ENCODE data around the gene PHLPP1.
A peak's percentile ranks its signal among the peaks of the same experiment; 100 is the strongest.

The PHLPP1 gene

GRCh38 chr18:62975785-62976184 is 260.4 kb downstream of the PHLPP1 start:
- Histone ChIP-seq H3K9me3 (replicated peaks in 1 of 2; ENCODE audit: control insufficient read depth in 2 of 2, insufficient read depth in 1 of 2, low read depth in 1 of 2, low read length in 2 of 2) (no peaks in the 10 kb centered on the region), H4K91ac (ENCODE audit: low read depth, low read length, poor library complexity) (no peak overlapping the region), H3K27ac (replicated peaks; ENCODE audit: low read length) (no peak overlapping the region), H2BK5ac (ENCODE audit: low read length) (no peak overlapping the region), H3K14ac (ENCODE audit: low read length) (no peak overlapping the region), H2BK15ac (ENCODE audit: low read length) (no peak overlapping the region), H4K8ac (ENCODE audit: low read depth, low read length) (no peak overlapping the region), H2BK120ac (ENCODE audit: low read depth, low read length) (no peak overlapping the region), H3K27me3 (ENCODE audit: control insufficient read depth in 3 of 3, insufficient read depth in 3 of 3, low read depth in 1 of 3, low read length in 3 of 3) (no peaks in the 10 kb centered on the region), H2AK5ac (ENCODE audit: low read depth, low read length) (no peak overlapping the region), H3K4me2 (ENCODE audit: insufficient read depth, low read length, poor library complexity, severe bottlenecking) (no peak overlapping the region), H3K4me3 (ENCODE audit: low read length in 2 of 2) (no peak overlapping the region), H3K36me3 (replicated peaks in 1 of 2; ENCODE audit: control insufficient read depth in 2 of 2, insufficient read depth in 2 of 2, low read length in 2 of 2) (peaks cover 27 to 95% of the 10 kb centered on the region in 2 donors), H3K79me1 (ENCODE audit: low read depth, low read length) (no peaks in the 10 kb centered on the region), H3K18ac (ENCODE audit: low read length) (no peak overlapping the region), H3K9ac (ENCODE audit: low read depth, low read length, poor library complexity) (no peak overlapping the region), H3K4me1 (ENCODE audit: control insufficient read depth in 2 of 2, insufficient read depth in 1 of 2, low read depth in 1 of 2, low read length in 2 of 2) (peaks cover 3 to 6% of the 10 kb centered on the region in 2 donors), H3K23ac (ENCODE audit: low read depth, low read length, poor library complexity) (no peak overlapping the region), H2BK12ac (ENCODE audit: low read length) (no peak overlapping the region), H3K4ac (ENCODE audit: low read length) (no peak overlapping the region), H2AFZ (ENCODE audit: low read length) (no peak overlapping the region)
- no peak for DNase-seq (ENCODE audit: low spot score)
- no CpG with 5 or more reads among the region's 2 CpGs for WGBS, 2 donors (ENCODE audit: extremely low coverage in 2 of 2, insufficient read length in 2 of 2, insufficient replicate concordance in 1 of 2)

- Histone ChIP-seq H3K36me3 (replicated peaks in 1 of 2; ENCODE audit: control insufficient read depth in 2 of 2, insufficient read depth in 2 of 2, low read length in 2 of 2) (peaks cover 29 to 97% of the 10 kb centered on the region in 2 donors), H2AFZ (ENCODE audit: low read length) (no peak overlapping the region)
- WGBS, 2 donors (ENCODE audit: extremely low coverage in 2 of 2, insufficient read length in 2 of 2, insufficient replicate concordance in 1 of 2): no CpG with 5 or more reads among the region's 5 CpGs
Observed at GRCh38 chr18:62976227-62976626, 260.9 kb downstream of the PHLPP1 start.

GRCh38 chr18:62977512-62977911 is 262.2 kb downstream of the PHLPP1 start:
- WGBS, 2 donors (ENCODE audit: extremely low coverage in 2 of 2, insufficient read length in 2 of 2, insufficient replicate concordance in 1 of 2): no CpG with 5 or more reads among the region's 4 CpGs
- H2AFZ ChIP-seq (ENCODE audit: low read length): no peak overlapping the region
- no peak overlapping the region for H2BK15ac ChIP-seq (ENCODE audit: low read length)
- DNase-seq (ENCODE audit: low spot score): no peak
- no peak overlapping the region for H4K91ac ChIP-seq (ENCODE audit: low read depth, low read length, poor library complexity)
- H3K9me3 ChIP-seq (replicated peaks in 1 of 2; ENCODE audit: control insufficient read depth in 2 of 2, insufficient read depth in 1 of 2, low read depth in 1 of 2, low read length in 2 of 2): no peaks in the 10 kb centered on the region
- no peak overlapping the region for H3K4me3 ChIP-seq (ENCODE audit: low read length in 2 of 2)
- no peak overlapping the region for H3K4me2 ChIP-seq (ENCODE audit: insufficient read depth, low read length, poor library complexity, severe bottlenecking)
- H3K79me1 ChIP-seq (ENCODE audit: low read depth, low read length): no peaks in the 10 kb centered on the region
- H3K36me3 ChIP-seq (replicated peaks in 1 of 2; ENCODE audit: control insufficient read depth in 2 of 2, insufficient read depth in 2 of 2, low read length in 2 of 2): peaks cover 25 to 95% of the 10 kb centered on the region in 2 donors
- no peak overlapping the region for H2BK12ac ChIP-seq (ENCODE audit: low read length)
- H3K9ac ChIP-seq (ENCODE audit: low read depth, low read length, poor library complexity): no peak overlapping the region
- H3K14ac ChIP-seq (ENCODE audit: low read length): no peak overlapping the region
- H2BK120ac ChIP-seq (ENCODE audit: low read depth, low read length): no peak overlapping the region
- H3K4ac ChIP-seq (ENCODE audit: low read length): no peak overlapping the region
- H3K4me1 ChIP-seq (ENCODE audit: control insufficient read depth in 2 of 2, insufficient read depth in 1 of 2, low read depth in 1 of 2, low read length in 2 of 2): peaks cover 3 to 6% of the 10 kb centered on the region in 2 donors
- H2BK5ac ChIP-seq (ENCODE audit: low read length): no peak overlapping the region
- no peak overlapping the region for H3K23ac ChIP-seq (ENCODE audit: low read depth, low read length, poor library complexity)
- H2AK5ac ChIP-seq (ENCODE audit: low read depth, low read length): no peak overlapping the region
- no peak overlapping the region for H4K8ac ChIP-seq (ENCODE audit: low read depth, low read length)
- H3K18ac ChIP-seq (ENCODE audit: low read length): no peak overlapping the region
- no peaks in the 10 kb centered on the region for H3K27me3 ChIP-seq (ENCODE audit: control insufficient read depth in 3 of 3, insufficient read depth in 3 of 3, low read depth in 1 of 3, low read length in 3 of 3)
- H3K27ac ChIP-seq (replicated peaks; ENCODE audit: low read length): no peak overlapping the region

More at GRCh38 chr18:62976227-62976626, 260.9 kb downstream of the PHLPP1 start:
- H3K4me3 ChIP-seq (ENCODE audit: low read length in 2 of 2): no peak overlapping the region
- no peak overlapping the region for H3K27ac ChIP-seq (replicated peaks; ENCODE audit: low read length)
- H2AK5ac ChIP-seq (ENCODE audit: low read depth, low read length): no peak overlapping the region
- no peak overlapping the region for H3K18ac ChIP-seq (ENCODE audit: low read length)
- H3K9ac ChIP-seq (ENCODE audit: low read depth, low read length, poor library complexity): no peak overlapping the region
- no peak overlapping the region for H4K8ac ChIP-seq (ENCODE audit: low read depth, low read length)
- no peak overlapping the region for H2BK15ac ChIP-seq (ENCODE audit: low read length)
- DNase-seq (ENCODE audit: low spot score): no peak
- no peak overlapping the region for H3K14ac ChIP-seq (ENCODE audit: low read length)
- no peak overlapping the region for H3K23ac ChIP-seq (ENCODE audit: low read depth, low read length, poor library complexity)
- no peak overlapping the region for H2BK5ac ChIP-seq (ENCODE audit: low read length)
- no peaks in the 10 kb centered on the region for H3K9me3 ChIP-seq (replicated peaks in 1 of 2; ENCODE audit: control insufficient read depth in 2 of 2, insufficient read depth in 1 of 2, low read depth in 1 of 2, low read length in 2 of 2)
- H3K79me1 ChIP-seq (ENCODE audit: low read depth, low read length): no peaks in the 10 kb centered on the region
- H3K4me1 ChIP-seq (ENCODE audit: control insufficient read depth in 2 of 2, insufficient read depth in 1 of 2, low read depth in 1 of 2, low read length in 2 of 2): peaks cover 3 to 6% of the 10 kb centered on the region in 2 donors
- H3K4me2 ChIP-seq (ENCODE audit: insufficient read depth, low read length, poor library complexity, severe bottlenecking): no peak overlapping the region
- H2BK12ac ChIP-seq (ENCODE audit: low read length): no peak overlapping the region
- H3K27me3 ChIP-seq (ENCODE audit: control insufficient read depth in 3 of 3, insufficient read depth in 3 of 3, low read depth in 1 of 3, low read length in 3 of 3): no peaks in the 10 kb centered on the region
- no peak overlapping the region for H2BK120ac ChIP-seq (ENCODE audit: low read depth, low read length)
- H4K91ac ChIP-seq (ENCODE audit: low read depth, low read length, poor library complexity): no peak overlapping the region
- no peak overlapping the region for H3K4ac ChIP-seq (ENCODE audit: low read length)

- no peak overlapping the region for H3K4me3 ChIP-seq (ENCODE audit: low read length in 2 of 2)
- H2BK15ac ChIP-seq (ENCODE audit: low read length): no peak overlapping the region
- peak overlapping the region; percentile 80 for H3K23ac ChIP-seq (ENCODE audit: low read depth, low read length, poor library complexity)
- no peak overlapping the region for H3K14ac ChIP-seq (ENCODE audit: low read length)
- DNase-seq (ENCODE audit: low spot score): no peak
- H3K27me3 ChIP-seq (ENCODE audit: control insufficient read depth in 3 of 3, insufficient read depth in 3 of 3, low read depth in 1 of 3, low read length in 3 of 3): no peaks in the 10 kb centered on the region
- H4K91ac ChIP-seq (ENCODE audit: low read depth, low read length, poor library complexity): no peak overlapping the region
- no peaks in the 10 kb centered on the region for H3K9me3 ChIP-seq (replicated peaks in 1 of 2; ENCODE audit: control insufficient read depth in 2 of 2, insufficient read depth in 1 of 2, low read depth in 1 of 2, low read length in 2 of 2)
- H2BK120ac ChIP-seq (ENCODE audit: low read depth, low read length): no peak overlapping the region
- H3K4me2 ChIP-seq (ENCODE audit: insufficient read depth, low read length, poor library complexity, severe bottlenecking): no peak overlapping the region
- H2BK12ac ChIP-seq (ENCODE audit: low read length): no peak overlapping the region
- no peak overlapping the region for H3K4ac ChIP-seq (ENCODE audit: low read length)
- no peak overlapping the region for H3K27ac ChIP-seq (replicated peaks; ENCODE audit: low read length)
- no peak overlapping the region for H2AK5ac ChIP-seq (ENCODE audit: low read depth, low read length)
- H3K36me3 ChIP-seq (replicated peaks in 1 of 2; ENCODE audit: control insufficient read depth in 2 of 2, insufficient read depth in 2 of 2, low read length in 2 of 2): peaks cover 25 to 90% of the 10 kb centered on the region in 2 donors
- no peak overlapping the region for H3K9ac ChIP-seq (ENCODE audit: low read depth, low read length, poor library complexity)
- peaks cover 3 to 6% of the 10 kb centered on the region in 2 donors for H3K4me1 ChIP-seq (ENCODE audit: control insufficient read depth in 2 of 2, insufficient read depth in 1 of 2, low read depth in 1 of 2, low read length in 2 of 2)
- H4K8ac ChIP-seq (ENCODE audit: low read depth, low read length): no peak overlapping the region
- H3K18ac ChIP-seq (ENCODE audit: low read length): peak overlapping the region; percentile 53
- no peaks in the 10 kb centered on the region for H3K79me1 ChIP-seq (ENCODE audit: low read depth, low read length)
- no peak overlapping the region for H2AFZ ChIP-seq (ENCODE audit: low read length)
- H2BK5ac ChIP-seq (ENCODE audit: low read length): peak overlapping the region; percentile 14
- WGBS, 2 donors (ENCODE audit: extremely low coverage in 2 of 2, insufficient read length in 2 of 2, insufficient replicate concordance in 1 of 2): no CpG with 5 or more reads among the region's 42 CpGs
Observed at GRCh38 chr18:62978251-62979049, 263.1 kb downstream of the PHLPP1 start.

Data from neuronal stem cell (in vitro differentiated cells).